ENCODE measurements around the gene SH2D6.

DNA sequence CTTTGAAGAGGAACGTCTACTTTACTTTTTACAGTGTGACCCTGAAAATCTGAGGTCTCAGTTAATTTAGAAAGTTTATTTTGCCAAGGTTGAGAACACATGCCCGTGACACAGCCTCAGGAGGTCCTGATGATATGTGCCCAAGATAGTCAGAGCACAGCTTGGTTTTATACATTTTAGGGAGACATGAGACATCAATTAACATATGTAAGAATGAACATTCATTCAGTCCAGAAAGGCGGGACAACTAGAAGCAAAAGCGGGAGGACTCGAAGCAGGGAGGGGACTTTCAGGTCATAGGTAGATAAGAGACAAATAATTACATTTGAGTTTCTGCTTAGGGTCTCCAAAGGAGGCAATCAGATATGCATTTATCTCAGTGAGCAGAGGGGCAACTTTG, 40.3 kb upstream of the SH2D6 start:
- TF ChIP-seq POLR2AphosphoS5 (IDR thresholded peaks at IDR 0.05; ENCODE audit: low read depth, low read length) (no peak), FOXP2 (optimal IDR thresholded peaks at IDR 0.05; ENCODE audit: borderline replicate concordance, extremely low read depth, extremely low read length, insufficient read depth) (no peak), TAF1 (IDR thresholded peaks at IDR 0.05; ENCODE audit: borderline replicate concordance, insufficient read depth, low read length) (no peak), SIN3A (IDR thresholded peaks at IDR 0.05; ENCODE audit: borderline replicate concordance, insufficient read depth, low read length) (no peak)
- TF ChIP-seq, protein P1, sequence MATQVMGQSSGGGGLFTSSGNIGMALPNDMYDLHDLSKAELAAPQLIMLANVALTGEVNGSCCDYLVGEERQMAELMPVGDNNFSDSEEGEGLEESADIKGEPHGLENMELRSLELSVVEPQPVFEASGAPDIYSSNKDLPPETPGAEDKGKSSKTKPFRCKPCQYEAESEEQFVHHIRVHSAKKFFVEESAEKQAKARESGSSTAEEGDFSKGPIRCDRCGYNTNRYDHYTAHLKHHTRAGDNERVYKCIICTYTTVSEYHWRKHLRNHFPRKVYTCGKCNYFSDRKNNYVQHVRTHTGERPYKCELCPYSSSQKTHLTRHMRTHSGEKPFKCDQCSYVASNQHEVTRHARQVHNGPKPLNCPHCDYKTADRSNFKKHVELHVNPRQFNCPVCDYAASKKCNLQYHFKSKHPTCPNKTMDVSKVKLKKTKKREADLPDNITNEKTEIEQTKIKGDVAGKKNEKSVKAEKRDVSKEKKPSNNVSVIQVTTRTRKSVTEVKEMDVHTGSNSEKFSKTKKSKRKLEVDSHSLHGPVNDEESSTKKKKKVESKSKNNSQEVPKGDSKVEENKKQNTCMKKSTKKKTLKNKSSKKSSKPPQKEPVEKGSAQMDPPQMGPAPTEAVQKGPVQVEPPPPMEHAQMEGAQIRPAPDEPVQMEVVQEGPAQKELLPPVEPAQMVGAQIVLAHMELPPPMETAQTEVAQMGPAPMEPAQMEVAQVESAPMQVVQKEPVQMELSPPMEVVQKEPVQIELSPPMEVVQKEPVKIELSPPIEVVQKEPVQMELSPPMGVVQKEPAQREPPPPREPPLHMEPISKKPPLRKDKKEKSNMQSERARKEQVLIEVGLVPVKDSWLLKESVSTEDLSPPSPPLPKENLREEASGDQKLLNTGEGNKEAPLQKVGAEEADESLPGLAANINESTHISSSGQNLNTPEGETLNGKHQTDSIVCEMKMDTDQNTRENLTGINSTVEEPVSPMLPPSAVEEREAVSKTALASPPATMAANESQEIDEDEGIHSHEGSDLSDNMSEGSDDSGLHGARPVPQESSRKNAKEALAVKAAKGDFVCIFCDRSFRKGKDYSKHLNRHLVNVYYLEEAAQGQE (IDR thresholded peaks at IDR 0.05; ENCODE audit: insufficient read depth in 1 of 2, low read depth in 2 of 2, low read length in 2 of 2), result no peak

Measured in PFSK-1 (cell line).